ENCODE results near the gene RFC3. TPM values are rescaled to one million over a fixed set of nuclear protein-coding genes. Genes with fewer than 3 reads are reported as not detected.
A peak's percentile ranks its signal among the peaks of the same experiment; 100 is the strongest.

Gene RFC3
- total and polyA plus RNA-seq, 12 donors: 4.4 to 33.8 (median 16.6) TPM

DNA sequence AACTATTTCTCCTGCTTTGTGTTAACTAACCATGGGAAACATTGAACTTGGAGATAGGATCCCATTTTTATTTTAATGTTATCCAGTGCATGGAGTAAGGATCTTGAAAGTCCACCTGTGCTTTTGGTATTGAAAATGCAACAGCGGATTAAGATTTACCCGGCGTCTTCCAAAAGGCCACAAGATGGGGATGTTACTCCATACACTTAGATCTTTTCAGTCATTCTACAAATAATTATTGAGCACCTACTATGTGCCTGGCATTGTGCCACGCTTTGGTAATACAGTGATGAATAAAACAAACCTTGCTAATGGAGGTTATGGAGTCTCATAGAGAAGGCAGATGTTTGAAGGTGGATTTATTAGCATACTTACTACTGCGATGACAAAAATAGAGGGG is 56.9 kb downstream of the RFC3 start:
- Histone ChIP-seq H3K36me3 (replicated peaks in 1 of 2) (no peaks in the 10 kb centered on the region), H3K9me3 (replicated peaks in 1 of 3) (no peaks in the 10 kb centered on the region), H3K27ac (no peak overlapping the region), H3K27me3 (no peaks in the 10 kb centered on the region), H3K4me3 (no peak overlapping the region), H3K4me1 (replicated peaks in 1 of 2) (peaks cover 19 to 42% of the 10 kb centered on the region in 2 donors)
- WGBS, 4 donors: 93 to 98% (median 96%) methylated on average over 5 of the region's 5 CpGs
- intact Hi-C loops (cut with DNase I): no loop called here
- no peak for DNase-seq
- TF ChIP-seq, protein P1, sequence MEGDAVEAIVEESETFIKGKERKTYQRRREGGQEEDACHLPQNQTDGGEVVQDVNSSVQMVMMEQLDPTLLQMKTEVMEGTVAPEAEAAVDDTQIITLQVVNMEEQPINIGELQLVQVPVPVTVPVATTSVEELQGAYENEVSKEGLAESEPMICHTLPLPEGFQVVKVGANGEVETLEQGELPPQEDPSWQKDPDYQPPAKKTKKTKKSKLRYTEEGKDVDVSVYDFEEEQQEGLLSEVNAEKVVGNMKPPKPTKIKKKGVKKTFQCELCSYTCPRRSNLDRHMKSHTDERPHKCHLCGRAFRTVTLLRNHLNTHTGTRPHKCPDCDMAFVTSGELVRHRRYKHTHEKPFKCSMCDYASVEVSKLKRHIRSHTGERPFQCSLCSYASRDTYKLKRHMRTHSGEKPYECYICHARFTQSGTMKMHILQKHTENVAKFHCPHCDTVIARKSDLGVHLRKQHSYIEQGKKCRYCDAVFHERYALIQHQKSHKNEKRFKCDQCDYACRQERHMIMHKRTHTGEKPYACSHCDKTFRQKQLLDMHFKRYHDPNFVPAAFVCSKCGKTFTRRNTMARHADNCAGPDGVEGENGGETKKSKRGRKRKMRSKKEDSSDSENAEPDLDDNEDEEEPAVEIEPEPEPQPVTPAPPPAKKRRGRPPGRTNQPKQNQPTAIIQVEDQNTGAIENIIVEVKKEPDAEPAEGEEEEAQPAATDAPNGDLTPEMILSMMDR (IDR thresholded peaks at IDR 0.05): peak in 3 of 6 experiments; percentile 23 to 35 (median 29)
- TF ChIP-seq POLR2A (IDR thresholded peaks at IDR 0.05): no peak

- 57 to 73% (median 65%) methylated on average over 10 of the region's 10 CpGs for WGBS, 4 donors
- Histone ChIP-seq H3K27ac (peak overlapping the region in 1 of 5 donors; percentile 48), H3K27me3 (no peaks in the 10 kb centered on the region), H3K36me3 (replicated peaks in 1 of 2) (no peaks in the 10 kb centered on the region), H3K9me3 (replicated peaks in 1 of 3) (no peaks in the 10 kb centered on the region), H3K4me3 (no peak overlapping the region), H3K4me1 (replicated peaks in 1 of 2) (peaks cover 19 to 33% of the 10 kb centered on the region in 2 donors)
- intact Hi-C loops (cut with DNase I): no loop called here
- peak in 5 of 7 donors; percentile 39 to 69 (median 53) for DNase-seq
- no peak for TF ChIP-seq POLR2A (IDR thresholded peaks at IDR 0.05)
- TF ChIP-seq, protein P1 (IDR thresholded peaks at IDR 0.05): no peak
Observed at GRCh38 chr13:33875618-33876401, 57.9 kb downstream of the RFC3 start.

- intact Hi-C loops (cut with DNase I): no loop called here
- H3K9me3 ChIP-seq (replicated peaks in 1 of 3): no peaks in the 10 kb centered on the region
- no peak for DNase-seq
- H3K36me3 ChIP-seq (replicated peaks in 1 of 2): no peaks in the 10 kb centered on the region
- TF ChIP-seq, protein P1 (IDR thresholded peaks at IDR 0.05): no peak
- no peak for TF ChIP-seq POLR2A (IDR thresholded peaks at IDR 0.05)
- no peak overlapping the region for H3K27ac ChIP-seq
- no peak overlapping the region for H3K4me3 ChIP-seq
- peaks cover 13 to 22% of the 10 kb centered on the region in 2 donors for H3K4me1 ChIP-seq (replicated peaks in 1 of 2)
- no peaks in the 10 kb centered on the region for H3K27me3 ChIP-seq
- 64 to 75% (median 69%) methylated on average over 5 of the region's 5 CpGs for WGBS, 4 donors
Observed at GRCh38 chr13:33876716-33877394, 58.9 kb downstream of the RFC3 start.

- intact Hi-C loops (cut with DNase I): no loop called here
- H3K4me3 ChIP-seq: no peak overlapping the region
- H3K27me3 ChIP-seq: no peaks in the 10 kb centered on the region
- DNase-seq: no peak
- no peak overlapping the region for H3K27ac ChIP-seq
- TF ChIP-seq POLR2A (IDR thresholded peaks at IDR 0.05): no peak
- TF ChIP-seq, protein P1 (IDR thresholded peaks at IDR 0.05): no peak
- H3K4me1 ChIP-seq (replicated peaks in 1 of 2): peaks cover 13 to 17% of the 10 kb centered on the region in 2 donors
- 40 to 53% (median 50%) methylated on average over 2 of the region's 2 CpGs for WGBS, 4 donors
- H3K36me3 ChIP-seq (replicated peaks in 1 of 2): no peaks in the 10 kb centered on the region
- H3K9me3 ChIP-seq (replicated peaks in 1 of 3): no peaks in the 10 kb centered on the region
Observed at GRCh38 chr13:33879118-33879517, 61.2 kb downstream of the RFC3 start.

Measured in adrenal gland (tissue), 12 donors.